GM23338 (cell line): ENCODE data around the gene SDR39U1. TPM values are rescaled to one million over a fixed set of nuclear protein-coding genes. Genes with fewer than 3 reads are reported as not detected.

Experiments used
- ATAC-seq: fragments of 200-7000 bp; cut with Tn5 transposase; 3 replicates; pipeline ENCODE4 v1.9.1; 2020
- DNase-seq: peaks from one replicate; pipeline ENCODE4 v3.0.0-alpha.2; 2015; ENCODE audit warnings: low spot score
- H2AFZ ChIP-seq: fragments of 200-600 bp; sonication (generic); 2 replicates; pipeline ENCODE4 v1.8.0; 2016; ENCODE audit warnings: antibody characterized with exemption, mild to moderate bottlenecking, moderate library complexity
- H3F3A ChIP-seq: fragments of 200-600 bp; sonication (generic); replicated peaks from 2 replicates; pipeline ENCODE4 v1.8.0; 2017; ENCODE audit warnings: antibody characterized with exemption, mixed run types, low read depth
- H3K27ac ChIP-seq: fragments of 200-600 bp; sonication (generic); 2 replicates; pipeline ENCODE4 v1.6.1; 2016; ENCODE audit warnings: low read depth
- H3K27me3 ChIP-seq: fragments of 200-600 bp; sonication (generic); 2 replicates; pipeline ENCODE4 v1.8.0; 2016; ENCODE audit warnings: mild to moderate bottlenecking, mixed run types, moderate library complexity; ENCODE audit not compliant: insufficient read depth
- H3K36me3 ChIP-seq: fragments of 200-600 bp; sonication (generic); 2 replicates; pipeline ENCODE4 v1.8.0; 2016; ENCODE audit warnings: mild to moderate bottlenecking; ENCODE audit not compliant: insufficient read depth
- H3K4me1 ChIP-seq: fragments of 200-600 bp; sonication (generic); 2 replicates; pipeline ENCODE4 v1.8.0; 2016; ENCODE audit warnings: mild to moderate bottlenecking, moderate library complexity; ENCODE audit not compliant: insufficient read depth
- H3K4me2 ChIP-seq: fragments of 200-600 bp; sonication (generic); 2 replicates; pipeline ENCODE4 v1.7.1; 2017; ENCODE audit warnings: mixed run types
- H3K4me3 ChIP-seq: fragments of 200-600 bp; sonication (generic); 2 replicates; pipeline ENCODE4 v1.6.1; 2016; ENCODE audit warnings: mixed run types
- H3K79me2 ChIP-seq: fragments of 200-600 bp; sonication (generic); replicated peaks from 2 replicates; pipeline ENCODE4 v1.8.0; 2017; ENCODE audit warnings: mild to moderate bottlenecking; ENCODE audit not compliant: insufficient read depth
- H3K9me2 ChIP-seq: fragments of 200-600 bp; sonication (generic); 2 replicates; pipeline ENCODE4 v1.8.0; 2017; ENCODE audit not compliant: insufficient read depth
- H4K20me1 ChIP-seq: fragments of 200-600 bp; sonication (generic); replicated peaks from 2 replicates; pipeline ENCODE4 v1.8.0; 2017; ENCODE audit warnings: mild to moderate bottlenecking; ENCODE audit not compliant: insufficient read depth
- H3K27ac Mint-ChIP-seq: 2 replicates; pipeline ENCODE4 v1.8.0; 2020; ENCODE audit warnings: inconsistent platforms, mild to moderate bottlenecking, moderate library complexity, mixed read lengths
- H3K27me3 Mint-ChIP-seq: 3 replicates; pipeline ENCODE4 v1.8.0; 2022; ENCODE audit warnings: low read depth, mild to moderate bottlenecking, moderate library complexity, mixed read lengths, inconsistent platforms; ENCODE audit not compliant: insufficient read depth, poor library complexity
- H3K36me3 Mint-ChIP-seq: 3 replicates; pipeline ENCODE4 v1.8.0; 2021; ENCODE audit warnings: low read depth, mild to moderate bottlenecking, inconsistent platforms, moderate library complexity, mixed read lengths
- H3K4me1 Mint-ChIP-seq: 3 replicates; pipeline ENCODE4 v1.8.0; 2020; ENCODE audit warnings: mild to moderate bottlenecking, inconsistent platforms, mixed read lengths
- H3K4me3 Mint-ChIP-seq: 3 replicates; pipeline ENCODE4 v1.8.0; 2021; ENCODE audit warnings: moderate library complexity, mild to moderate bottlenecking, inconsistent platforms, mixed read lengths
- H3K9me3 Mint-ChIP-seq: 3 replicates; pipeline ENCODE4 v1.8.0; 2020; ENCODE audit warnings: moderate library complexity, mild to moderate bottlenecking, inconsistent platforms, mixed read lengths
- CREB1 ChIP-seq: fragments of 250-450 bp; sonication (Bioruptor Pico); IDR thresholded peaks from 2 replicates; pipeline ENCODE4 v1.5.0; 2020; ENCODE audit warnings: low read depth, mild to moderate bottlenecking, moderate library complexity
- CTCF ChIP-seq, 2 experiments: fragments of 200-600 bp in 1 of 2; sonication (generic) in 1 of 2; conservative IDR thresholded peaks; 2 replicates each; pipeline versions ENCODE4 v1.5.1 to v1.6.1; 2016 to 2017; ENCODE audit warnings: antibody characterized with exemption in 2 of 2, low read depth in 2 of 2, mild to moderate bottlenecking in 2 of 2, moderate library complexity in 1 of 2
- EZH2 ChIP-seq: fragments of 200-600 bp; sonication (generic); IDR thresholded peaks from one replicate; pipeline ENCODE4 v1.8.0; 2017; ENCODE audit warnings: antibody characterized with exemption, mild to moderate bottlenecking, low read depth; ENCODE audit not compliant: unreplicated experiment
- EZH2phosphoT487 ChIP-seq: fragments of 200-600 bp; sonication (generic); IDR thresholded peaks from one replicate; pipeline ENCODE4 v1.8.1; 2018; ENCODE audit warnings: antibody characterized with exemption; ENCODE audit not compliant: unreplicated experiment
- JUNB ChIP-seq: IDR thresholded peaks from one replicate; pipeline ENCODE4 v1.6.1; 2016; ENCODE audit warnings: antibody characterized with exemption; ENCODE audit not compliant: unreplicated experiment
- NANOG ChIP-seq: IDR thresholded peaks from 2 replicates; pipeline ENCODE4 v1.6.1; 2016; ENCODE audit warnings: antibody characterized with exemption, borderline replicate concordance
- POLR2AphosphoS5 ChIP-seq: IDR thresholded peaks from 2 replicates; pipeline ENCODE4 v1.6.1; 2016; ENCODE audit warnings: antibody characterized with exemption, low read depth
- REST ChIP-seq: IDR thresholded peaks from one replicate; pipeline ENCODE4 v1.6.1; 2018; ENCODE audit warnings: antibody characterized with exemption; ENCODE audit not compliant: unreplicated experiment
- STAT1 ChIP-seq: IDR thresholded peaks from one replicate; pipeline ENCODE4 v1.6.1; 2016; ENCODE audit warnings: antibody characterized with exemption; ENCODE audit not compliant: unreplicated experiment
- ZNF114 ChIP-seq: fragments of 250-450 bp; sonication (Bioruptor Pico); IDR thresholded peaks from 2 replicates; pipeline ENCODE4 v1.5.0; 2020; ENCODE audit warnings: mild to moderate bottlenecking, moderate library complexity
- polyA plus RNA-seq: library from polyadenylated mRNA; unstranded; fragments of >200 nt; fragmentation: Nextera tagmentation; extraction: Ambion mirVana; gene quantifications from 2 replicates; pipeline ENCODE4 v1.2.1, GENCODE V29; 2016
- total RNA-seq: library from RNA; depleted of rRNA; stranded (reverse); fragments of >200 nt; shearing (Covaris generic); gene quantifications from 2 replicates; pipeline ENCODE4 v1.2.3, GENCODE V29; 2014

Gene SDR39U1
- total and polyA plus RNA-seq, 2 experiments from 2014 or later: 22.9 to 66.5 TPM

- no peak for TF ChIP-seq POLR2AphosphoS5
- TF ChIP-seq CREB1 (CRISPR knock-in tag): no peak
- no peak for TF ChIP-seq EZH2phosphoT487
Measured at GRCh38 chr14:24465805-24466204, 23.2 kb upstream of the SDR39U1 start (continued).

DNA sequence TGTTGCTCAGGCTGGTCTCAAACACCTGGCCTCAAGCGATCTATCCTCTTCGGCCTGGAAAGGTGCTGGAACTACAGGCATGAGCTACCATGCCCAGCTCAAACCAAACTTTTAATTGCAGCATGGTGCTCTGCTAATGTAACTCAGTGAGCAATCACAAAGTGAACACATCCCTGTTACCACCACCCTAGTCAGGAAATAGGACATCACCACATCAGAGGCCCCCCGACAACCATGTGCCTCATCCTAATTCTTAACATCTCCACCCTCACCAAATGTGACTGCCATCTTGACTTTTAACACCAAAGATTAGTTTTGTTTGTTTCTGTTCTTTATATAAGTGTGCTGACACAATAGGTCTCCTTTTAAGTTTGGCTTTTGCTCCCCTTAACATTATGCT lies 22.8 kb upstream of the SDR39U1 start:
- H3K9me3 Mint-ChIP-seq: no peaks in the 10 kb centered on the region; the same call in 1 of the 3 replicates
- ATAC-seq (no peak), DNase-seq (no peak)
- no peaks in the 10 kb centered on the region; the same call in 2 of the 3 replicates for H3K36me3 Mint-ChIP-seq
- no peak overlapping the region for H3K27ac Mint-ChIP-seq
- Histone ChIP-seq H2AFZ (no peak overlapping the region), H4K20me1 (no peaks in the 10 kb centered on the region), H3K36me3 (no peaks in the 10 kb centered on the region), H3K4me1 (no peaks in the 10 kb centered on the region), H3K27ac (no peak overlapping the region), H3K9me2 (no peaks in the 10 kb centered on the region), H3F3A (no peaks in the 10 kb centered on the region), H3K27me3 (no peaks in the 10 kb centered on the region), H3K4me3 (no peak overlapping the region), H3K79me2 (no peaks in the 10 kb centered on the region), H3K4me2 (no peak overlapping the region)
- no peaks in the 10 kb centered on the region for H3K27me3 Mint-ChIP-seq
- peaks cover 3% of the 10 kb centered on the region; the same call in 1 of the 3 replicates for H3K4me1 Mint-ChIP-seq
- H3K4me3 Mint-ChIP-seq: no peak overlapping the region
- no peak for TF ChIP-seq STAT1

- Histone ChIP-seq H3K4me3 (no peak overlapping the region), H3K4me1 (no peaks in the 10 kb centered on the region), H4K20me1 (no peaks in the 10 kb centered on the region), H3K36me3 (no peaks in the 10 kb centered on the region), H3K27me3 (no peaks in the 10 kb centered on the region), H2AFZ (no peak overlapping the region), H3F3A (no peaks in the 10 kb centered on the region), H3K27ac (no peak overlapping the region), H3K4me2 (no peak overlapping the region), H3K9me2 (no peaks in the 10 kb centered on the region), H3K79me2 (no peaks in the 10 kb centered on the region)
- no peaks in the 10 kb centered on the region; the same call in 2 of the 3 replicates for H3K9me3 Mint-ChIP-seq
- TF ChIP-seq STAT1 (no peak), EZH2 (no peak)
- no peak overlapping the region for H3K4me3 Mint-ChIP-seq
- DNase-seq: no peak
- no peak for ATAC-seq
- no peaks in the 10 kb centered on the region for H3K27me3 Mint-ChIP-seq
- H3K4me1 Mint-ChIP-seq: peaks cover 3% of the 10 kb centered on the region; the same call in 1 of the 3 replicates
- no peak overlapping the region for H3K27ac Mint-ChIP-seq
- H3K36me3 Mint-ChIP-seq: no peaks in the 10 kb centered on the region; the same call in 2 of the 3 replicates
Measured at GRCh38 chr14:24463884-24464785, 21.6 kb upstream of the SDR39U1 start.

DNA sequence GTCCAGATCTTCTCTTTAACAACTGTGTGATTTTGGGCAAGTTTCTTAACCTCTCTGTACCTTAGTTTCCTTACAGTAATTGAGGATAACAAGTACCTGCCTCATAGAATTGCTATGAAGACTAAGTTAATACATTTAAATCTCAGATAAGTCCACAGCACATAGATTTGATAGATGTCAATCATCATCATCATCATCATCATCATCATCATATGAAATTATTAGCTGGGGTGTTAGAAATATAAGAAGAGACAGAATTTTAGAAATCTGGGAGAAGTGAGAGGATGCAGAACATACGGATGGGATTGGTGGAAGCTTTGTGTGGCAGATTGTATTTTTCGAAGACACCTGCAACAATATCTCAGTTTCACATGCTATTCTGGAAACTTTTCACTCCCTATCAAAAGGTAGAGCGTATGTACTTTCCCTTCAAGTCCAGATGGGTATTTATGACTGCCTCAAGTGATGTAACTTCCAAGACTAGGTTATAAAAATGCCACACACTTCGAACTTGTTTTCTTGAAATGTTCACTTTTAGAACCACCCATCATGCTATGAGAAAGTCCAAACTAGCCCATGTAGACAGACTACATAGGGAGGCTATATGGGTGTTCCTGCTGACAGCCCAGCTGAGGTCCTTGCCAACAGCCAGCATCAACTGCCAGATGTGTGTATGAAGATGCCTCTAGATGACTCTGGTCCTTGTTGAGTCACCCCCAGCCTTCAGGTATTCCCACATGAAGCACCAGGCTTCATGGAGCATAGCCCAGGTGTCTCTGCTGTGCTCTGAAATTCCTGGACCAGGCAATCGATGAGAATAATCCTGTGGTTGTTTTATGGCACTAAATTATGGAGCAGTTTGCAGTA lies 20.7 kb upstream of the SDR39U1 start:
- Histone ChIP-seq H3F3A (no peaks in the 10 kb centered on the region), H3K27me3 (no peaks in the 10 kb centered on the region), H4K20me1 (no peaks in the 10 kb centered on the region), H3K9me2 (no peaks in the 10 kb centered on the region), H3K4me3 (no peak overlapping the region), H3K79me2 (no peaks in the 10 kb centered on the region), H3K4me1 (no peaks in the 10 kb centered on the region), H3K4me2 (no peak overlapping the region), H2AFZ (no peak overlapping the region), H3K36me3 (no peaks in the 10 kb centered on the region), H3K27ac (no peak overlapping the region)
- Mint-ChIP-seq H3K4me1 (peaks cover 3% of the 10 kb centered on the region; the same call in 1 of the 3 replicates), H3K9me3 (no peaks in the 10 kb centered on the region; the same call in 2 of the 3 replicates), H3K27ac (no peak overlapping the region), H3K36me3 (no peaks in the 10 kb centered on the region; the same call in 2 of the 3 replicates), H3K27me3 (no peaks in the 10 kb centered on the region), H3K4me3 (no peak overlapping the region)
- DNase-seq (no peak), ATAC-seq (no peak)
- no peak for TF ChIP-seq REST
- no peak for TF ChIP-seq NANOG
- no peak for TF ChIP-seq EZH2phosphoT487
- TF ChIP-seq JUNB: no peak
- no peak for TF ChIP-seq ZNF114 (CRISPR knock-in tag)
- no peak for TF ChIP-seq CTCF (conservative IDR thresholded peaks at IDR 0.05; ENCODE audit: low read depth in 2 of 2)
- TF ChIP-seq STAT1: no peak
